ENCODE data around the gene ENTPD8. TPM values are rescaled to one million over a fixed set of nuclear protein-coding genes. Genes with fewer than 3 reads are reported as not detected.
A peak's percentile ranks its signal among the peaks of the same experiment; 100 is the strongest.

Gene ENTPD8
- total and polyA plus RNA-seq, 2 donors (not counting 1 experiment from before 2014, with no cell fraction given) = not detected

- peak; percentile 28 for ATAC-seq (ENCODE audit: low read depth)
- no peak overlapping the region for H3K9ac ChIP-seq (ENCODE audit: low read length)
- Mint-ChIP-seq H3K27ac (no peak overlapping the region), H3K4me1 (no peaks in the 10 kb centered on the region), H3K9me3 (ENCODE audit: insufficient read depth) (no peaks in the 10 kb centered on the region), H3K27me3 (no peaks in the 10 kb centered on the region), H3K4me3 (no peak overlapping the region)
- no peak overlapping the region for H3K4me3 ChIP-seq (ENCODE audit: control extremely low read depth in 1 of 5, extremely low read depth in 1 of 5, insufficient read depth in 1 of 5, low read depth in 2 of 5, low read length in 4 of 5)
- no peak overlapping the region for H2AFZ ChIP-seq (ENCODE audit: insufficient read depth, low read depth, low read length, poor library complexity, severe bottlenecking)
- DNase-seq = no peak
- H4K20me1 ChIP-seq (ENCODE audit: control insufficient read depth, insufficient read depth, low read length, poor library complexity, severe bottlenecking) = no peaks in the 10 kb centered on the region
- intact Hi-C loops (cut with micrococcal nuclease) = no loop called here
- no peak for TF ChIP-seq CTCF (IDR thresholded peaks at IDR 0.05)
- TF ChIP-seq EZH2 (IDR thresholded peaks at IDR 0.05; ENCODE audit: borderline replicate concordance, insufficient read depth, low read depth, low read length, poor library complexity, severe bottlenecking) = no peak
- no peak overlapping the region for H3K4me2 ChIP-seq (replicated peaks; ENCODE audit: low read depth, low read length, poor library complexity, severe bottlenecking)
- POLR2A ChIA-PET = interaction anchor here (1.0 kb wide), 1 partner anchor 11 kb away, joined by 3 read pairs; no protein-coding TSS in a partner anchor
- CTCF ChIA-PET = interaction anchor here (1.3 kb wide), 1 partner anchor 9 kb away, joined by 4 read pairs; no protein-coding TSS in a partner anchor
- WGBS (ENCODE audit: insufficient coverage) = 62% methylated on average over 40 of the region's 42 CpGs
- peaks cover 0 to 14% (median 3%) of the 10 kb centered on the region in 4 experiments for H3K27me3 ChIP-seq (replicated peaks in 1 of 4; ENCODE audit: control extremely low read depth in 1 of 4, control insufficient read depth in 3 of 4, insufficient read depth in 4 of 4, low read length in 3 of 4)
- H3K4me1 ChIP-seq (ENCODE audit: control insufficient read depth in 2 of 2, insufficient read depth in 2 of 2, low read length in 2 of 2) = peaks cover under 1 to 3% of the 10 kb centered on the region in 2 donors
- no peaks in the 10 kb centered on the region for H3K36me3 ChIP-seq (replicated peaks in 1 of 2; ENCODE audit: control extremely low read depth in 1 of 2, control insufficient read depth in 1 of 2, extremely low read depth in 1 of 2, insufficient read depth in 2 of 2, low read length in 1 of 2)
- no peaks in the 10 kb centered on the region for H3K79me2 ChIP-seq (ENCODE audit: control insufficient read depth, insufficient read depth, low read length)
- peaks cover 0 to 4% (median 0%) of the 10 kb centered on the region in 3 donors for H3K9me3 ChIP-seq (ENCODE audit: control extremely low read depth in 1 of 3, control insufficient read depth in 2 of 3, insufficient read depth in 1 of 3, low read length in 2 of 3)
- H3K27ac ChIP-seq (ENCODE audit: low read length in 2 of 2) = no peak overlapping the region
Measured at GRCh38 chr9:137435980-137436760, 5.0 kb downstream of the ENTPD8 start.

- Mint-ChIP-seq H3K4me1 (peaks cover 1% of the 10 kb centered on the region), H3K9me3 (ENCODE audit: insufficient read depth) (no peaks in the 10 kb centered on the region), H3K4me3 (no peak overlapping the region), H3K27ac (no peak overlapping the region), H3K27me3 (no peaks in the 10 kb centered on the region)
- peaks cover 0 to 7% (median 0%) of the 10 kb centered on the region in 3 donors for H3K9me3 ChIP-seq (ENCODE audit: control extremely low read depth in 1 of 3, control insufficient read depth in 2 of 3, insufficient read depth in 1 of 3, low read length in 2 of 3)
- no peak overlapping the region for H3K27ac ChIP-seq (ENCODE audit: low read length in 2 of 2)
- peaks cover 8 to 9% of the 10 kb centered on the region in 2 donors for H3K4me1 ChIP-seq (ENCODE audit: control insufficient read depth in 2 of 2, insufficient read depth in 2 of 2, low read length in 2 of 2)
- H2AFZ ChIP-seq (ENCODE audit: insufficient read depth, low read depth, low read length, poor library complexity, severe bottlenecking) = no peak overlapping the region
- H3K9ac ChIP-seq (ENCODE audit: low read length) = no peak overlapping the region
- TF ChIP-seq CTCF (IDR thresholded peaks at IDR 0.05) (no peak), EZH2 (IDR thresholded peaks at IDR 0.05; ENCODE audit: borderline replicate concordance, insufficient read depth, low read depth, low read length, poor library complexity, severe bottlenecking) (no peak)
- no peak overlapping the region for H3K4me3 ChIP-seq (ENCODE audit: control extremely low read depth in 1 of 5, extremely low read depth in 1 of 5, insufficient read depth in 1 of 5, low read depth in 2 of 5, low read length in 4 of 5)
- ChIA-PET CTCF (no interaction called here), POLR2A (no interaction called here)
- H3K79me2 ChIP-seq (ENCODE audit: control insufficient read depth, insufficient read depth, low read length) = no peaks in the 10 kb centered on the region
- DNase-seq = no peak
- intact Hi-C loops (cut with micrococcal nuclease) = no loop called here
- 85% methylated on average over 20 of the region's 20 CpGs for WGBS (ENCODE audit: insufficient coverage)
- ATAC-seq (ENCODE audit: low read depth) = no peak
- H3K4me2 ChIP-seq (replicated peaks; ENCODE audit: low read depth, low read length, poor library complexity, severe bottlenecking) = no peak overlapping the region
- H3K27me3 ChIP-seq (replicated peaks in 1 of 4; ENCODE audit: control extremely low read depth in 1 of 4, control insufficient read depth in 3 of 4, insufficient read depth in 4 of 4, low read length in 3 of 4) = peaks cover 0 to 21% (median 5%) of the 10 kb centered on the region in 4 experiments
- H3K36me3 ChIP-seq (replicated peaks in 1 of 2; ENCODE audit: control extremely low read depth in 1 of 2, control insufficient read depth in 1 of 2, extremely low read depth in 1 of 2, insufficient read depth in 2 of 2, low read length in 1 of 2) = no peaks in the 10 kb centered on the region
- H4K20me1 ChIP-seq (ENCODE audit: control insufficient read depth, insufficient read depth, low read length, poor library complexity, severe bottlenecking) = no peaks in the 10 kb centered on the region
Measured at GRCh38 chr9:137435381-137435891, 5.7 kb downstream of the ENTPD8 start.

Measured in B cell (primary cell).